Amniotic epithelial cell (primary cell): ENCODE measurements around the gene RCE1.
A peak's percentile ranks its signal among the peaks of the same experiment; 100 is the strongest.

ENCODE experiments used
- DNase-seq: peaks from one replicate; pipeline ENCODE4 v3.0.0-alpha.2; 2010; ENCODE audit warnings: low read depth

RCE1 gene

GRCh38 chr11:66868726-66869566 is 25.7 kb downstream of the RCE1 start:
- peak; percentile 47 for DNase-seq

GRCh38 chr11:66869567-66869870 is 26.3 kb downstream of the RCE1 start:
- no peak for DNase-seq

- DNase-seq = no peak
These were observed 26.9 kb downstream of the RCE1 start for GRCh38 chr11:66870131-66870530.

- DNase-seq = no peak
These were observed 27.6 kb downstream of the RCE1 start for GRCh38 chr11:66870616-66871520.

GRCh38 chr11:66871521-66871901 is 28.3 kb downstream of the RCE1 start:
- no peak for DNase-seq

- DNase-seq = no peak
These were observed 31.0 kb downstream of the RCE1 start for GRCh38 chr11:66874232-66874631.

- DNase-seq = no peak
These were observed 32.1 kb downstream of the RCE1 start for GRCh38 chr11:66875378-66875777.

- DNase-seq = peak; percentile 70
These were observed 34.5 kb downstream of the RCE1 start for GRCh38 chr11:66877588-66878385.

GRCh38 chr11:66878474-66878873 is 35.2 kb downstream of the RCE1 start:
- no peak for DNase-seq

- no peak for DNase-seq
These were observed 35.8 kb downstream of the RCE1 start for GRCh38 chr11:66879000-66879399.

GRCh38 chr11:66879583-66879982 is 36.3 kb downstream of the RCE1 start:
- DNase-seq = no peak

- DNase-seq = no peak
These were observed 36.8 kb downstream of the RCE1 start for GRCh38 chr11:66879999-66880398.

GRCh38 chr11:66880496-66881450 is 37.5 kb downstream of the RCE1 start:
- no peak for DNase-seq

- no peak for DNase-seq
These were observed 38.2 kb downstream of the RCE1 start for GRCh38 chr11:66881451-66881835.

GRCh38 chr11:66881927-66882452 is 38.7 kb downstream of the RCE1 start:
- no peak for DNase-seq

- no peak for DNase-seq
These were observed 39.3 kb downstream of the RCE1 start for GRCh38 chr11:66882561-66883015.

GRCh38 chr11:66883016-66883965 is 40.0 kb downstream of the RCE1 start:
- DNase-seq = peak; percentile 69

- DNase-seq = no peak
These were observed 41.2 kb downstream of the RCE1 start for GRCh38 chr11:66884443-66884842.

GRCh38 chr11:66885469-66885868 is 42.2 kb downstream of the RCE1 start:
- DNase-seq = no peak

GRCh38 chr11:66885950-66886440 is 42.8 kb downstream of the RCE1 start:
- no peak for DNase-seq
